GM19397 (cell line): ENCODE measurements around the gene RANBP3.
"Not testable (repeated sequence)": the region's sequence is repeated elsewhere in the genome, so short reads cannot be mapped to it uniquely, and the experiment has no call there.

Source experiments
- ATAC-seq: cut with Tn5 transposase; IDR thresholded peaks from one replicate; pipeline ENCODE4 v1.9.1; 2021; ENCODE audit warnings: mild to moderate bottlenecking, moderate library complexity; ENCODE audit not compliant: unreplicated experiment

The RANBP3 gene

GRCh38 chr19:5966941-5967340, 11.0 kb downstream of the RANBP3 start:
- ATAC-seq = no peak

- ATAC-seq = no peak
Observed at GRCh38 chr19:5966215-5966614, 11.7 kb downstream of the RANBP3 start.

GRCh38 chr19:5964816-5965565, 12.9 kb downstream of the RANBP3 start:
- ATAC-seq = no peak

- ATAC-seq = no peak
Observed at GRCh38 chr19:5963855-5964254, 14.1 kb downstream of the RANBP3 start.

GRCh38 chr19:5963259-5963658, 14.7 kb downstream of the RANBP3 start:
- ATAC-seq = not testable (repeated sequence)

GRCh38 chr19:5961969-5962945, 15.7 kb downstream of the RANBP3 start:
- no peak for ATAC-seq

GRCh38 chr19:5961641-5961968, 16.3 kb downstream of the RANBP3 start:
- not testable (repeated sequence) for ATAC-seq

GRCh38 chr19:5960005-5961001, 17.6 kb downstream of the RANBP3 start:
- no peak for ATAC-seq

GRCh38 chr19:5959260-5960004, 18.5 kb downstream of the RANBP3 start:
- no peak for ATAC-seq

GRCh38 chr19:5958851-5959122, 19.2 kb downstream of the RANBP3 start:
- ATAC-seq = no peak

- no peak for ATAC-seq
Observed at GRCh38 chr19:5958074-5958850, 19.7 kb downstream of the RANBP3 start.

- no peak for ATAC-seq
Observed at GRCh38 chr19:5957170-5957569, 20.8 kb downstream of the RANBP3 start.

- ATAC-seq = no peak
Observed at GRCh38 chr19:5956728-5957127, 21.2 kb downstream of the RANBP3 start.

- no peak for ATAC-seq
Observed at GRCh38 chr19:5956323-5956722, 21.6 kb downstream of the RANBP3 start.

- no peak for ATAC-seq
Observed at GRCh38 chr19:5955636-5955935, 22.4 kb downstream of the RANBP3 start.

GRCh38 chr19:5954293-5954692, 23.6 kb downstream of the RANBP3 start:
- no peak for ATAC-seq

- no peak for ATAC-seq
Observed at GRCh38 chr19:5953680-5954213, 24.2 kb downstream of the RANBP3 start.

GRCh38 chr19:5953030-5953589, 24.8 kb downstream of the RANBP3 start:
- ATAC-seq = no peak
